Neural progenitor cell (in vitro differentiated cells): ENCODE measurements around the gene ABHD13. TPM values are rescaled to one million over a fixed set of nuclear protein-coding genes. Genes with fewer than 3 reads are reported as not detected.

Source experiments
- DNase-seq: peaks from one replicate; pipeline ENCODE4 v3.0.0-alpha.2; 2016; ENCODE audit warnings: low spot score
- H2AFZ ChIP-seq: fragments of 200-600 bp; sonication (generic); replicated peaks from 2 replicates; pipeline ENCODE4 v1.6.1; 2016; ENCODE audit warnings: antibody characterized with exemption
- H3F3A ChIP-seq: fragments of 200-600 bp; sonication (generic); 2 replicates; pipeline ENCODE4 v1.6.1; 2016; ENCODE audit warnings: antibody characterized with exemption, low read depth
- H3K27ac ChIP-seq: fragments of 200-600 bp; sonication (generic); 2 replicates; pipeline ENCODE4 v1.5.1; 2016; ENCODE audit warnings: mild to moderate bottlenecking
- H3K27me3 ChIP-seq: fragments of 200-600 bp; sonication (generic); 2 replicates; pipeline ENCODE4 v1.6.1; 2016; ENCODE audit warnings: mild to moderate bottlenecking, moderate library complexity
- H3K36me3 ChIP-seq: fragments of 200-600 bp; sonication (generic); 2 replicates; pipeline ENCODE4 v1.5.1; 2016
- H3K4me1 ChIP-seq: fragments of 200-600 bp; sonication (generic); 2 replicates; pipeline ENCODE4 v1.6.1; 2016; ENCODE audit warnings: mixed run types
- H3K4me2 ChIP-seq: fragments of 200-600 bp; sonication (generic); 2 replicates; pipeline ENCODE4 v1.6.1; 2016
- H3K4me3 ChIP-seq: fragments of 200-600 bp; sonication (generic); 2 replicates; pipeline ENCODE4 v1.5.1; 2016
- H3K79me2 ChIP-seq: fragments of 200-600 bp; sonication (generic); 2 replicates; pipeline ENCODE4 v1.6.1; 2016; ENCODE audit warnings: low read depth
- H3K9ac ChIP-seq: fragments of 200-600 bp; sonication (generic); 2 replicates; pipeline ENCODE4 v1.6.1; 2016
- H3K9me3 ChIP-seq: fragments of 200-600 bp; sonication (generic); 2 replicates; pipeline ENCODE4 v1.5.1; 2016; ENCODE audit warnings: low read depth
- H4K20me1 ChIP-seq: fragments of 200-600 bp; sonication (generic); 2 replicates; pipeline ENCODE4 v1.6.1; 2016; ENCODE audit warnings: low read depth
- H3K27ac Mint-ChIP-seq: 3 replicates; pipeline ENCODE4 v1.8.0; 2021; ENCODE audit warnings: mixed read lengths
- H3K27me3 Mint-ChIP-seq: 2 replicates; pipeline ENCODE4 v1.8.0; 2022; ENCODE audit warnings: low read depth, mild to moderate bottlenecking, inconsistent platforms, moderate library complexity, mixed read lengths; ENCODE audit not compliant: insufficient read depth
- H3K36me3 Mint-ChIP-seq: 3 replicates; pipeline ENCODE4 v1.8.0; 2021; ENCODE audit warnings: mixed read lengths
- H3K4me1 Mint-ChIP-seq: 3 replicates; pipeline ENCODE4 v1.8.0; 2021; ENCODE audit warnings: mixed read lengths
- H3K4me3 Mint-ChIP-seq: 3 replicates; pipeline ENCODE4 v1.8.0; 2021; ENCODE audit warnings: mild to moderate bottlenecking, moderate library complexity, mixed read lengths
- H3K9me3 Mint-ChIP-seq: 3 replicates; pipeline ENCODE4 v1.8.0; 2020; ENCODE audit warnings: mixed read lengths
- EZH2 ChIP-seq: fragments of 200-600 bp; sonication (generic); IDR thresholded peaks from 2 replicates; pipeline ENCODE4 v1.6.1; 2017; ENCODE audit warnings: antibody characterized with exemption, mild to moderate bottlenecking, moderate library complexity
- EZH2phosphoT487 ChIP-seq: fragments of 200-600 bp; sonication (generic); IDR thresholded peaks from 2 replicates; pipeline ENCODE4 v1.6.1; 2017; ENCODE audit warnings: antibody characterized with exemption
- total RNA-seq: library from RNA; depleted of rRNA; stranded (reverse); fragments of >200 nt; gene quantifications from 2 replicates; pipeline ENCODE4 v1.2.3, GENCODE V29; 2015; ENCODE audit warnings: low replicate concordance
- TF ChIP-seq, protein P1 (sequence below): fragments of 200-600 bp; sonication (generic); IDR thresholded peaks from 2 replicates; pipeline ENCODE4 v1.5.1; 2017; ENCODE audit warnings: antibody characterized with exemption, mild to moderate bottlenecking

ABHD13 gene
- total RNA-seq, 1 donor from 2014 or later: 17.6 TPM

GRCh38 chr13:108178078-108178477, 40.1 kb upstream of the ABHD13 start:
- no peaks in the 10 kb centered on the region for H3K4me1 Mint-ChIP-seq
- no peak overlapping the region for H3K27ac Mint-ChIP-seq
- no peak overlapping the region for H3K27ac ChIP-seq
- H3K27me3 ChIP-seq: no peaks in the 10 kb centered on the region
- no peaks in the 10 kb centered on the region for H3K9me3 ChIP-seq
- H3K4me3 ChIP-seq: no peak overlapping the region
- DNase-seq: no peak
- H4K20me1 ChIP-seq: no peaks in the 10 kb centered on the region
- H3K4me2 ChIP-seq: no peak overlapping the region
- no peaks in the 10 kb centered on the region for H3K79me2 ChIP-seq
- H3K27me3 Mint-ChIP-seq: peaks cover 4% of the 10 kb centered on the region
- H3K36me3 Mint-ChIP-seq: no peaks in the 10 kb centered on the region
- TF ChIP-seq EZH2: no peak
- TF ChIP-seq, protein P1, sequence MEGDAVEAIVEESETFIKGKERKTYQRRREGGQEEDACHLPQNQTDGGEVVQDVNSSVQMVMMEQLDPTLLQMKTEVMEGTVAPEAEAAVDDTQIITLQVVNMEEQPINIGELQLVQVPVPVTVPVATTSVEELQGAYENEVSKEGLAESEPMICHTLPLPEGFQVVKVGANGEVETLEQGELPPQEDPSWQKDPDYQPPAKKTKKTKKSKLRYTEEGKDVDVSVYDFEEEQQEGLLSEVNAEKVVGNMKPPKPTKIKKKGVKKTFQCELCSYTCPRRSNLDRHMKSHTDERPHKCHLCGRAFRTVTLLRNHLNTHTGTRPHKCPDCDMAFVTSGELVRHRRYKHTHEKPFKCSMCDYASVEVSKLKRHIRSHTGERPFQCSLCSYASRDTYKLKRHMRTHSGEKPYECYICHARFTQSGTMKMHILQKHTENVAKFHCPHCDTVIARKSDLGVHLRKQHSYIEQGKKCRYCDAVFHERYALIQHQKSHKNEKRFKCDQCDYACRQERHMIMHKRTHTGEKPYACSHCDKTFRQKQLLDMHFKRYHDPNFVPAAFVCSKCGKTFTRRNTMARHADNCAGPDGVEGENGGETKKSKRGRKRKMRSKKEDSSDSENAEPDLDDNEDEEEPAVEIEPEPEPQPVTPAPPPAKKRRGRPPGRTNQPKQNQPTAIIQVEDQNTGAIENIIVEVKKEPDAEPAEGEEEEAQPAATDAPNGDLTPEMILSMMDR: no peak
- TF ChIP-seq EZH2phosphoT487: no peak
- H3K4me1 ChIP-seq: no peaks in the 10 kb centered on the region
- H3K9ac ChIP-seq: no peak overlapping the region
- H3K36me3 ChIP-seq: no peaks in the 10 kb centered on the region
- no peak overlapping the region for H2AFZ ChIP-seq
- H3K4me3 Mint-ChIP-seq: no peak overlapping the region
- peaks cover 14% of the 10 kb centered on the region for H3K9me3 Mint-ChIP-seq
- H3F3A ChIP-seq: no peaks in the 10 kb centered on the region

GRCh38 chr13:108182652-108183051, 35.5 kb upstream of the ABHD13 start:
- TF ChIP-seq EZH2phosphoT487 (no peak), EZH2 (no peak)
- TF ChIP-seq, protein P1: no peak

GRCh38 chr13:108185223-108185622, 33.0 kb upstream of the ABHD13 start:
- Mint-ChIP-seq H3K27ac (no peak overlapping the region), H3K27me3 (no peaks in the 10 kb centered on the region)
- H4K20me1 ChIP-seq: no peaks in the 10 kb centered on the region

More at GRCh38 chr13:108182652-108183051, 35.5 kb upstream of the ABHD13 start:
- H3K36me3 ChIP-seq: no peaks in the 10 kb centered on the region
- no peak overlapping the region for H2AFZ ChIP-seq
- no peak overlapping the region for H3K4me3 ChIP-seq
- no peaks in the 10 kb centered on the region for H3F3A ChIP-seq
- DNase-seq: no peak
- no peak overlapping the region for H3K27ac Mint-ChIP-seq
- peaks cover 2% of the 10 kb centered on the region for H3K27me3 Mint-ChIP-seq
- H3K9me3 ChIP-seq: no peaks in the 10 kb centered on the region
- no peaks in the 10 kb centered on the region for H3K36me3 Mint-ChIP-seq
- H3K4me1 Mint-ChIP-seq: no peaks in the 10 kb centered on the region
- no peaks in the 10 kb centered on the region for H4K20me1 ChIP-seq
- H3K79me2 ChIP-seq: no peaks in the 10 kb centered on the region
- H3K9ac ChIP-seq: no peak overlapping the region
- H3K27me3 ChIP-seq: no peaks in the 10 kb centered on the region
- no peaks in the 10 kb centered on the region for H3K4me1 ChIP-seq
- no peak overlapping the region for H3K4me3 Mint-ChIP-seq
- no peak overlapping the region for H3K4me2 ChIP-seq
- H3K27ac ChIP-seq: no peak overlapping the region
- H3K9me3 Mint-ChIP-seq: no peaks in the 10 kb centered on the region

More at GRCh38 chr13:108185223-108185622, 33.0 kb upstream of the ABHD13 start:
- Histone ChIP-seq H3K27ac (no peak overlapping the region), H3K4me2 (no peak overlapping the region), H3K4me3 (no peak overlapping the region), H3K4me1 (no peaks in the 10 kb centered on the region), H3K36me3 (no peaks in the 10 kb centered on the region), H3F3A (no peaks in the 10 kb centered on the region), H3K79me2 (no peaks in the 10 kb centered on the region), H3K9ac (no peak overlapping the region), H2AFZ (no peak overlapping the region), H3K9me3 (no peaks in the 10 kb centered on the region), H3K27me3 (no peaks in the 10 kb centered on the region)
- Mint-ChIP-seq H3K36me3 (no peaks in the 10 kb centered on the region), H3K4me3 (no peak overlapping the region), H3K4me1 (no peaks in the 10 kb centered on the region), H3K9me3 (no peaks in the 10 kb centered on the region)
- TF ChIP-seq EZH2phosphoT487: no peak
- TF ChIP-seq EZH2: no peak
- TF ChIP-seq, protein P1: no peak
- DNase-seq: no peak
